ACC112 (cell line): Measurements from ENCODE around the gene CNPPD1.
A peak's percentile ranks its signal among the peaks of the same experiment; 100 is the strongest.

Source experiments
- H2AFZ ChIP-seq: fragments of 200-600 bp; sonication (generic); one replicate; pipeline ENCODE4 v1.6.0; 2017; ENCODE audit warnings: antibody characterized with exemption, low read length; ENCODE audit not compliant: unreplicated experiment
- H3K27ac ChIP-seq: fragments of 200-600 bp; sonication (generic); 2 replicates; pipeline ENCODE4 v1.5.1; 2014; ENCODE audit warnings: low read depth, mild to moderate bottlenecking, antibody characterized with exemption, low read length, moderate library complexity
- H3K27me3 ChIP-seq: fragments of 200-600 bp; sonication (generic); 2 replicates; pipeline ENCODE4 v1.6.1; 2014; ENCODE audit warnings: mild to moderate bottlenecking, antibody characterized with exemption, low read length, moderate library complexity, mixed read lengths; ENCODE audit not compliant: insufficient read depth
- H3K36me3 ChIP-seq: fragments of 200-600 bp; sonication (generic); 2 replicates; pipeline ENCODE4 v1.6.1; 2016; ENCODE audit warnings: mild to moderate bottlenecking, antibody characterized with exemption, low read length, moderate library complexity, mixed read lengths; ENCODE audit not compliant: insufficient read depth
- H3K4me1 ChIP-seq: fragments of 200-600 bp; sonication (generic); one replicate; pipeline ENCODE4 v1.6.1; 2016; ENCODE audit warnings: low read length, mixed read lengths; ENCODE audit not compliant: insufficient read depth, unreplicated experiment, control insufficient read depth
- H3K4me3 ChIP-seq: fragments of 200-600 bp; sonication (generic); 2 replicates; pipeline ENCODE4 v1.5.1; 2014; ENCODE audit warnings: mild to moderate bottlenecking, low read depth, low read length
- H3K79me2 ChIP-seq: fragments of 200-600 bp; sonication (generic); one replicate; pipeline ENCODE4 v1.6.0; 2016; ENCODE audit warnings: low read length; ENCODE audit not compliant: control insufficient read depth, unreplicated experiment, insufficient read depth

The CNPPD1 gene

GRCh38 chr2:219177552-219178376, 1.0 kb upstream of the CNPPD1 start, which contains the start of gene RETREG2:
Gene RETREG2 (plus strand): TSS chr2:219178275. CDS start chr2:219178353, 78 bp downstream.
- H3K79me2 ChIP-seq = peaks cover 33% of the 10 kb centered on the region
- peaks cover 19% of the 10 kb centered on the region for H3K4me1 ChIP-seq
- H3K27me3 ChIP-seq = no peaks in the 10 kb centered on the region
- H3K4me3 ChIP-seq = peak within 1 kb of the TSS; percentile 88
- peak within 1 kb of the TSS; percentile 93 for H3K27ac ChIP-seq
- no peaks in the 10 kb centered on the region; the same call in 1 of the 2 replicates for H3K36me3 ChIP-seq
- peak within 1 kb of the TSS; percentile 89 for H2AFZ ChIP-seq

DNA sequence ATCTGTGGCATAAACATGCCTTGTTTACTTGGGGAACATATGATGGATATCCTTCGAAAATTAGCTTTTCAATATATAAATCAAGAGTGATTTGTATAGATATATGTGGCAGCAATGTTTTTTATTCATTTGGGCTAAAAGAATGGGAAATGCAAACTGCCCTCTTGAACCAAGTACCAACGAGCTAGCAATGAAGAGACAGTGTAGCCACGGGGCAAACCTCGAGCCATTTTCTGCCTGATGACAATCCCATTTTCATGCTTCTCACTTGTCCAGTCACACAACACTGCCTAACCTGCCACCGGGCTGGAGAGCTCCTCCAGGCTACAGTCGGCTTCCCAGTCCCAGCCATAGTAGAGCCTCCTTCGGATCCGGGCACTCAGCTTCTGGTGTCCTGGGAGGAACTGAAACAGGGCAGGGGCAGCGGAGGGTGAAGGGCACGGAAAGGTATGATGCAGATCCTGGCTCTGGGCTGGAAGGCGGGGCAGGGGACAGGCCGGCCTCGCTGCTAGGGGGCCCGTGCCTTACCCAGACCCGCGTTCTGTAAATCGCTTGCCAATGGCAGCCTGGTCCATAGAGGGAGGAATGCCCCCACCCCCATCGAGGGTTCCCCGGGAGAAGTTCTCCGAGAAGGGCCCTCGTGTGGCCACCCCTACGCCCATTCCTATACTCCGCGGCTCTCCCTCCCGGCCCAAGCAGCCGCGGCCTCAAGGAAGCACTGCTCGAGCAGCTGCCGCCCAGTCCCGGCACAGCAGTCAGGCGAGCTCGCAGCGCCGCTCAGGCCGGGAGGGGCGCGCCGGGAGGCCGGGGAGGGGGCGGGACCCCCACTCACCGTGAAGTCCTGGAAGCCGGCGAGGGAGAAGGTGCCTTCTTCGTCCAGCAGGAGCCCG, 552 bp downstream of the CNPPD1 start:
- Histone ChIP-seq H3K4me1 (peaks cover 19% of the 10 kb centered on the region), H3K36me3 (no peaks in the 10 kb centered on the region), H3K4me3 (peak overlapping the region; percentile 88), H3K27me3 (no peaks in the 10 kb centered on the region), H3K27ac (peak overlapping the region; percentile 93; the same call in 1 of the 2 replicates), H3K79me2 (peaks cover 33% of the 10 kb centered on the region), H2AFZ (peak overlapping the region; percentile 82)

DNA sequence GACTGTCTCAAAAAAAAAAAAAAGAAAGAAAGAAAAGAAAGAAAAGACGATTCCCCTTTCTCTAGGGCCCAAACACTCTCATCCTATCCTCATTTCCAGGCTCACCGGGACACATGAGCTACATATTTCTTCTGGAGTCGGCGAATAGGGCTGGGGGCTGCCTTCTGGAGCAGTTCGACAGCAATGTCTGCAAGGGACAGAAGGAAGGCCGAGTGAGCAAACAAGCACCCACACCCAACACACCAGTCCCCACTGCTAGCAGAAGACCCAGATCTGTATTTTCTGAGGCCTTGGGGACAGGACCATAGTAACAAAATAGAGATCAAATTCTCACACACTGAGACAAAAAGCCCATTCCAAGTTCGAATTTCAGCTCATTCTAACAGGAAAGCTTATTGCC, 1.2 kb downstream of the CNPPD1 start:
- peaks cover 33% of the 10 kb centered on the region for H3K79me2 ChIP-seq
- H3K27me3 ChIP-seq = no peaks in the 10 kb centered on the region
- no peak overlapping the region for H2AFZ ChIP-seq
- peaks cover 19% of the 10 kb centered on the region for H3K4me1 ChIP-seq
- no peak overlapping the region for H3K27ac ChIP-seq
- no peaks in the 10 kb centered on the region for H3K36me3 ChIP-seq
- H3K4me3 ChIP-seq = peak overlapping the region; percentile 88

GRCh38 chr2:219174801-219175200, 1.9 kb downstream of the CNPPD1 start:
- H2AFZ ChIP-seq = no peak overlapping the region
- H3K4me3 ChIP-seq = no peak overlapping the region
- no peaks in the 10 kb centered on the region for H3K36me3 ChIP-seq
- H3K79me2 ChIP-seq = peaks cover 26% of the 10 kb centered on the region
- H3K4me1 ChIP-seq = peaks cover 19% of the 10 kb centered on the region
- no peak overlapping the region for H3K27ac ChIP-seq
- no peaks in the 10 kb centered on the region for H3K27me3 ChIP-seq

GRCh38 chr2:219174146-219174545, 2.6 kb downstream of the CNPPD1 start:
- Histone ChIP-seq H2AFZ (no peak overlapping the region), H3K4me3 (no peak overlapping the region), H3K79me2 (peaks cover 20% of the 10 kb centered on the region), H3K27ac (no peak overlapping the region), H3K4me1 (peaks cover 13% of the 10 kb centered on the region), H3K27me3 (no peaks in the 10 kb centered on the region), H3K36me3 (no peaks in the 10 kb centered on the region)

DNA sequence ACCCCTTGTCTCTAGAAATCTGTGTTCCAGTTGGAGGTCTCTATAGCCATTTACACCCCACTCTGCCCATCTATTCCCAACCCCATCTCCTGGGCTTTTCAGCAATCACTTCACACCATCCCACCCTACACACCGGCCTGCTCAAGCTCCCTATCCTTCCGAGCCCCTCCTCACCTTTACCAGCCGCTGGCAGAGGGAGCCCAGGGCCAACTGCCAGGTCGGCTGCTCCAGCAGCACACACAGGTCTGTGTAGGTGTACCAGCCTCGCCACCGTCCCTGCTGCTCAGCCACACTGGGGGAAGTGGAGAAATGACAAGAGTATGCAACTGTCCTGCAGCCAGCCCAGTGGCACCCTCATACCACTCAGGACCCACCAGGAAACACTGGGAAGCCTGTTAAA, 3.5 kb downstream of the CNPPD1 start:
- H3K4me3 ChIP-seq = no peak overlapping the region

GRCh38 chr2:219172231-219173154, 4.2 kb downstream of the CNPPD1 start:
- Histone ChIP-seq H3K27ac (no peak overlapping the region), H2AFZ (no peak overlapping the region), H3K4me3 (no peak overlapping the region), H3K27me3 (no peaks in the 10 kb centered on the region), H3K4me1 (peaks cover 11% of the 10 kb centered on the region), H3K36me3 (no peaks in the 10 kb centered on the region), H3K79me2 (peaks cover 12% of the 10 kb centered on the region)

More for the DNA sequence above, 3.5 kb downstream of the CNPPD1 start:
- H2AFZ ChIP-seq = no peak overlapping the region
- H3K27me3 ChIP-seq = no peaks in the 10 kb centered on the region
- no peaks in the 10 kb centered on the region for H3K36me3 ChIP-seq
- no peak overlapping the region for H3K27ac ChIP-seq
- peaks cover 12% of the 10 kb centered on the region for H3K79me2 ChIP-seq
- H3K4me1 ChIP-seq = peaks cover 11% of the 10 kb centered on the region

- Histone ChIP-seq H3K27ac (no peak overlapping the region), H3K36me3 (no peaks in the 10 kb centered on the region), H3K79me2 (peaks cover 12% of the 10 kb centered on the region), H3K4me3 (no peak overlapping the region), H2AFZ (no peak overlapping the region), H3K4me1 (peaks cover 11% of the 10 kb centered on the region), H3K27me3 (no peaks in the 10 kb centered on the region)
These were observed 5.5 kb downstream of the CNPPD1 start for GRCh38 chr2:219171231-219171651.

DNA sequence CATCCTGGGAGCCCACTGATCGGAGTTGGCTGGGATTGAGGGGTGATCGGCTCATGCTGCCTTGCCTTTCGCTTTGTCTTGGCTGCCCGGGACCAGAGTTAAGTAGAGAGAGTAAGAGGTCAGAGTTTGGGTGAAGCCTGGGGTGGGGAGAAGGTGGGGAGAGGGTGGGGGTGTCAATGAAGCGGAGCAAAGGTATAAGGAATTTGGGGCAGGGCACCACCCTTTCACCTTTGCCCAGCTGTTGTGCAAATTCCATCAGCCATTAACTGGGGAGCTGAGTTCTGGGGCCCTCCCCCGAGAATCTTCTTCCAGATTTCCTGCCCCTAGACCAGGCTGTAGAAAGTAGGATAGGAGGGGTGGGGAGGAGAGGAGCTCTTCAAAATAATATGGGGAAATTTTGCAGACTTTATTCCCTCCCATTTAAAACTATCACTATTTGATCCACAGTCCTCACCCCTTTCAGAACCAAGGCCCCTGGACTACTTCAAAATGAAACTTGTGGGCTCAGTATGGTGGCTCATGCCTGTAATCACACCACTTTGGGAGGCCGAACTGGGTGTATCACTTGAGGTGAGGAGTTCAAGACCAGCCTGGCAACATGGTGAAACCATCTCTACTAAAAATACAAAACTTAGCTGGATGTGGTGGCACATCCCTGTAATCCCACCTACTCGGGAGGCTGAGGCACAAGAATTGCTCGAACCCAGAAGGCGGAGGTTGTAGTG, 6.6 kb downstream of the CNPPD1 start, which contains the start of gene SLC23A3:
Gene SLC23A3 (minus strand): TSS at position 100 of the 725 bp plus-strand sequence. CDS start 45 bp downstream, at position 55.
- H3K27ac ChIP-seq = no peak within 1 kb of the TSS
- H2AFZ ChIP-seq = no peak within 1 kb of the TSS
- peaks cover 3% of the 10 kb centered on the region for H3K4me1 ChIP-seq
- no peaks in the 10 kb centered on the region for H3K27me3 ChIP-seq
- H3K4me3 ChIP-seq = no peak within 1 kb of the TSS
- H3K36me3 ChIP-seq = no peaks in the 10 kb centered on the region
- peaks cover 4% of the 10 kb centered on the region for H3K79me2 ChIP-seq
